Posterior vena cava (tissue), 2 donors: ENCODE data around the gene CBLC. TPM values are rescaled to one million over a fixed set of nuclear protein-coding genes. Genes with fewer than 3 reads are reported as not detected.
"Not testable (repeated sequence)": the region's sequence is repeated elsewhere in the genome, so short reads cannot be mapped to it uniquely, and the experiment has no call there.

ENCODE experiments used
- DNase-seq: peaks from one replicate; pipeline ENCODE4 v3.0.0-alpha.2; 2020; ENCODE audit warnings: low spot score
- intact Hi-C, 2 donors: fragments of 100-400 bp; cut with DNase I; formaldehyde crosslinking; loops; one replicate each; pipeline versions ENCODE4 v1.14.1 to v1.14.2; 2022 to 2023
- total RNA-seq, 2 donors: library from RNA; stranded (reverse); fragmentation: NEBNext Ultra II Directional; extraction: Animal tissue kit (Norgen Biotek cat#: 25700); gene quantifications; one replicate each; pipeline ENCODE4 v1.2.1, GENCODE V29; 2021
- donor health status: DM: yes; HTN: yes; CAD: no.
- donor health status: DM: yes; HTN: yes; CAD: no.

Gene CBLC
- total RNA-seq, 2 donors from 2014 or later: not detected

GRCh38 chr19:44812142-44812718 lies 34.5 kb downstream of the CBLC start:
- intact Hi-C loops: no loop called here
- DNase-seq: no peak

- no peak for DNase-seq
- intact Hi-C loops: no loop called here
Observed at GRCh38 chr19:44813070-44813840, 35.6 kb downstream of the CBLC start.

- intact Hi-C loops: no loop called here
- DNase-seq: no peak
Observed at GRCh38 chr19:44813841-44814470, 36.3 kb downstream of the CBLC start.

- intact Hi-C loops: no loop called here
- DNase-seq: no peak
Observed at GRCh38 chr19:44814517-44814916, 36.8 kb downstream of the CBLC start.

GRCh38 chr19:44816301-44816700 lies 38.6 kb downstream of the CBLC start:
- no peak for DNase-seq
- intact Hi-C loops: no loop called here

GRCh38 chr19:44817725-44818465 lies 40.2 kb downstream of the CBLC start:
- intact Hi-C loops: no loop called here
- DNase-seq: no peak

- intact Hi-C loops: no loop called here
- DNase-seq: no peak
Observed at GRCh38 chr19:44818466-44819031, 40.9 kb downstream of the CBLC start.

- no peak for DNase-seq
- intact Hi-C loops: no loop called here
Observed at GRCh38 chr19:44819246-44819832, 41.6 kb downstream of the CBLC start.

GRCh38 chr19:44820648-44821609 lies 43.2 kb downstream of the CBLC start:
- no peak for DNase-seq
- intact Hi-C loops: no loop called here

- no peak for DNase-seq
- intact Hi-C loops: no loop called here
Observed at GRCh38 chr19:44822177-44822576, 44.5 kb downstream of the CBLC start.

- DNase-seq: no peak
- intact Hi-C loops: no loop called here
Observed at GRCh38 chr19:44822670-44823372, 45.1 kb downstream of the CBLC start.

- intact Hi-C loops: no loop called here
- no peak for DNase-seq
Observed at GRCh38 chr19:44823373-44823698, 45.6 kb downstream of the CBLC start.

GRCh38 chr19:44824761-44825160 lies 47.1 kb downstream of the CBLC start:
- DNase-seq: no peak
- intact Hi-C loops: no loop called here

- DNase-seq, intact Hi-C loops: not testable (repeated sequence)
Observed at GRCh38 chr19:44832875-44833274, 55.2 kb downstream of the CBLC start.

GRCh38 chr19:44834399-44834798 lies 56.7 kb downstream of the CBLC start:
- intact Hi-C loops, DNase-seq: not testable (repeated sequence)

GRCh38 chr19:44839276-44839675 lies 61.6 kb downstream of the CBLC start:
- intact Hi-C loops: loop anchor here in 1 of 2 donors (1.0 kb wide), 1 partner anchor 49 kb away; no protein-coding TSS in a partner anchor
- no peak for DNase-seq

GRCh38 chr19:44840811-44841210 lies 63.1 kb downstream of the CBLC start:
- intact Hi-C loops: loop anchor here in 1 of 2 donors (5.0 kb wide), 1 partner anchor 34 kb away; the partner anchor contains the start of gene BCAM
- DNase-seq: no peak
